Measurements from ENCODE around the gene MTMR3.

Gene MTMR3

DNA sequence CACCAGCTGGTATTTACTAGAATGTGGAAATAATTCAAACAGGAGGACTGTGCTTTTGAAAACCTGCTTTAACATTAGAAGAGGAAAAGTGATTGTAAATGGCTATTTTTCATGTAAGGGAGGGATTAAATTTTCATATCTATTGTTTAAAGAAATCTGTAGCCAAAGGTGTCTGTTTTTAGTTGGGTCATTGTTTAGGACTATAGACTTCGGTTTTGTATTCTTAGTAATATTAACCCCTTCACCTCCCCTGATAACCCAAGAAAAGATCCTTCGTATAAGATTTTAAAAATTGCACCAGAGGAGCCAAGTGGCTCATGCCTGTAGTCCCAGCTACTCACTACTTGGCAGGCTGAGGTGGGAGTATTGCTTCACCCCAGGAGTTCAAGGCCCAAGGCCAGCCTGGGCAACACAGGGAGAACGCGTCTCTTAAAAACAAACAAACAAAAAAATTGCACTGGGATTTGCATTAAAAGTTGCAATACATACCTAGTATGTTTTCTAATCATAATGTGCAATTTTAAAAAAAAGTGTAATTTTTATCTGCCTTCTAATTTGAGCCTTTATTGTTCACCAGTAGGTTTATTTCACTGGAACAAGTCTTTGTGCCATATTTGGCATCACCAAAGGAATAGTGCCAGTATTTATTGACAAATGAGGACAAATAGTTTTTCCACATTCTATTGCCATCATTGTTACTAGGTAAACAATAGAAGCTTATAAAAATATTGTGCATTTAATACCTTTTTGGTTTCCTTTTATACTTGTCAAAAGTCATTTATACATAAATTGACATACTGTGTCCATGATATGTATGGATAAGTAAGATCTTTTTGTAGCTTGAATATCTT, 34.3 kb downstream of the MTMR3 start:
- DNase-seq = no peak

DNA sequence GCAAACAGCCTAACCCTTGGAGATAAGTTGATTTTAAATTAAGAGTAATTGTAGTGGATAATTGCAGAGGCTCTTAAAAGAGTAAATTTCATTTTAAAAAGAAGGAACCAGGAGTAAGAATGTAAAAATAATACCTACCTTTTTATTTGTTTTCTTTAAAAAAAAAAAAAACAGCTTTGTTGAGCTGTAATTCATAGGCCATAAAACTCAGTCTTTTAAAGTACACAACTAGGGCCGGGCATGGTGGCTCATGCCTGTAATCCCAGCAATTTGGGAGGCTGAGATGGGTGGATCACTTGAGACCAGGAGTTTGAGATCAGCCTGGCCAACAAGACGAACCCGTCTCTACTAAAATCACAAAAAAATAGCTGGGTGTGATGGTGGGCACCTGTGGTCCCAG, 42.4 kb downstream of the MTMR3 start:
- no peak for DNase-seq

DNA sequence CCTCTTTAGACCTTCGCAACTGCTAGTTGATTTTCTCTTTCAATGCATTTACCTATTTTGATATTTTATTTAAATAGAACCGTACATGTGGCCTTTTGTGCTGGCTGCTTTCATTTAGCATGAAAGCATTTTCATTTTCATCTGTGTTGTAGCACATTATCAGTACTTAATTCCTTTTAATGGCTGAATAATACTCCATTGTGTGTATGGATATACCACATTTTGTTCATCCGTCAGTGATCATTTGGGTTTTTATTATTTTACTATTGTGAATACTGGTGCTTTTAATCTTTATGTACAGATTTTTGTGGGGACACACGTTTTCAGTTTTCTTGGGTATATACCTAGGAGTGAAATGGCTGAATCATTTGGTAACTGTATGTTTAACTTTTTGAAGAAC, 43.1 kb downstream of the MTMR3 start:
- no peak for DNase-seq

DNA sequence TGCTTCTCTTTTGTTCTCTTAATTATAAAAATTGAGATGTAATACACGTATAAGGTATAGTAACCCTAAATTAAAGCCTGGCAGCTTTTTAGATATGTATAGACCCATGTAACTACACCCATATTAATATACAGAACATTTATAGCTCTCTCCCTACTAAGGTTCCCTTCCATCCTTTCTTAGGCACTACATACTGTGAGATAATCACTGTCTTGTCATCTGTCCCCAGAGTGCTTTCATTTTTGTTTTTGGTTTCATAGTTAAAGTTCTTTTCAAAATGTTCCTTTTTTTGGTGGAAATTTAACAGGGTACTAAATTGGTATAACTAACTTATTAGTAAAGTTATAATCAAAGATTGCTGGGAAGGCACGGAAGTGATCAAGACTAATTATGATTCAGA, 49.2 kb downstream of the MTMR3 start:
- no peak for DNase-seq

DNA sequence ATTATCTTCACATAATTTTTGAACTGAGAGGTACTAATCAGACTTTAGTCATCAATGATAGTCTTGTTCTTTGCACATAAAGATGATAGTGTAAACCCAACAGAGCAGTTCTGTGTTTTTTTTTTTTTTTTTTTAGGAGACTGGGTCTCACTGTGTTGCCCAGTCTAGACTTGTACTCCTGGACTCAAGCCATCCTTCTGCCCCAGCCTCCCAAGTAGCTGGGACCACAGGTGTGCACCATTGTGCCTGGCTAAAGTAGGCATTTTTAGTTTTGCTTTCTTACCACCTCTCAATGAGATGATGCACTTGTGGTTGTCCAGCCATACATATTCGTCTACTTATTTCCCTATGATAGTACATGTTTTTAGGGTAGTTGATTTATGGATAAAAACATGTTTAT, 50.6 kb downstream of the MTMR3 start:
- DNase-seq = no peak

DNA sequence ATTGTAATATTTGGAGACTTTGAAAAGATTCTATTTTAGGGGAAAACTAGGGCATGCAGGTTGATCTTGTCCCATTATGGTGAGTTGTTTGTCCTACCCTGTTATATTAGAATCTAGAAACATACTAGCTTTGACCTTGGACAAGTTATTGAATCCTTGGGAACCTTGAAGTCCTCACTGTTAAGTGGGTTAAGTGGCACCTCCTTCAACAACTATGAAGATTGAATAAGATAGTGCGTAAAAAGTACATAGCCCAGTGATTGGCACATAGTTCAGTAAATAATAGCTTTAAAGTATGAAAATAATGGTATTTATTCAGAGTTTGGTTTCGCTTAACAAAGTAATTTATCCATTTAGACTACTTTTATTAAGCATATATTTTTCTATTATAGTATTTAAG, 51.6 kb downstream of the MTMR3 start:
- no peak for DNase-seq

DNA sequence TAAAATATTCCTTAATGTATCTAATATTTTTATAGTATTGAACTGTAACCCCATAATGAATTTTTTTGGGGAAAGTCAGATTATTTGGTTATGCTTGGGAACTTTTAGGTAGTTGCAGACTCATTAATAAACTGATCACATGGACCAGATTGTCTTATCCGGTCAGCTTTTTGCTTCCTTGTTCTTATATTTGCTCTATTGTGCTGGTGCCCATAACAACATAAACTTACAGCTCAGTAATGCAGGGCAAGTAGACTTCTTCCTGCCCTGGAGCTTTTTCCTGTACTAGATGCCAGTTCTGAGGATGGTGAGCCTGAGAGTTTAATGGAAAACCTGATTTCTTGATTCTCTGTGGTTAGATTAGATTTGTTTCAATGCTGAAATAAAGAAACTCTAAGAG, 53.2 kb downstream of the MTMR3 start:
- DNase-seq = no peak

DNA sequence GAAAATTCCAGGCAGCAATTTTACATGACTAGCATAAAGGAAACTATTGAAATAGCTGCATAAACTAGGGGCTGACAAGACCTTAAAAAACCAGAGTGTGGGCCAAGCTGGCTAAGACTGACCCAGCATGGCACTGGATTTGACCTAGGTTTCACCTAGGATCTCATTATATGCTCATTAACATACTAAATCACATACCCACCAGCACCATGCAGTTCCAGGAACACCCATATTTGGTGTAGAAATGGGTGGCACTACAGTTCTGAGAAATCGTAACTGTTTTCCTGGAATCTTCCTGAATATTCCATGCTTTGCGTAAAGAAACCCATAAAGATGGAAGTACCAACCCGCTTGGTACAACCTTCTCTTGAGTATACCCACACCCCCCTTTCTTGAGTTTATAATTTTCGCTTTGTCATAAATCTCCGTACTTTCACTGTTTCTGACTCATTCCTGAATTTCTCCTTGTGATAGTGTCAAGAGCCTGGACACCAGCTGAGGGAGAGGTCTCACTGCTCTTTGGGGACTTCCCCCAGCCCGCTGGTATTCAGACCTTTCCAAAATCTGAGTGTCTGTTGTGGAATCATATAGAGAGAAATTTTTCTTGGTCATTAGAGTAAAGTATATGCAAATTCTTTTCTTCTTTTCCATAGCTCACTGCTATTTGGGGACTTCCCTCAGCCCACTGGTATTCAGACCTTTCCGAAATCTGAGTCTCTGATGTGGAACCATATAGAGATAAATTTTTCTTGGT, 55.1 kb downstream of the MTMR3 start:
- no peak for DNase-seq

DNA sequence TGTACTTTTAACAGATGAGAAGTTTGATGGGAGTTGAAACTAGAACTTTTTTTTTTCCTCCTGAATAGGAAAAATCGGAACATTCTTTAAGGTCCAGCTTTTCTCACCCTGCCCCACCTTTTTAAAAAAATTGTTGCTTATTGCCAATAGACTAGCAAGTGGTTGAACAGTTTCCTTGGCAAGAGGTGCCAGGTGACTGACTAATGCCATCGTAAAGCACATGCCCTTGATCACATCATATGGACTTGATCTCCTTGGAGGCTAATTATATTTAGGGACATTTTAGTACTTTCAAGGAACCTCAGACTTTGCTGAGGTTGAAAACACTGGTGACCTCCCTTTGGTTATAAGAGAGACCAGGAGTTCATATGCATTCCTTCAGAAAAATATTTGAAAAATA, 57.6 kb downstream of the MTMR3 start:
- DNase-seq = no peak

DNA sequence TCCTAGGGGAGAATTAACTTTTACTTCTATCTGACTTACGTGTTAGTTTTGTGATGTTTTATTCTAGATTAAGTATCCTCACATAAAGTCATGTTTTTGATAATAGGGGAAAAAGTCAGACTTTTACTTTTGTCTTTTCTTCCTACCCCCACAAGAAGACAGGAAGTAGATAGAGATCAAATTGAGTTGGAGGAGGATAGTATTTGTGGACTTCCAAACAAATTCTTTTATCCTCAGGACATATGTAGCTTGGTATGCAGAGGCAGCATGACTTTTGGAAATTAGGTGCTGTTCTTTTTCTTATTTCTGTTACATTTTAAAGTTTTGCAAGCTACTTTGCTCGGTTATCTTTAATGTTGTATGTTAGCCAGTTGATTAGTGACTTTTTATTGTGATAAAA, 61.4 kb downstream of the MTMR3 start:
- no peak for DNase-seq

DNA sequence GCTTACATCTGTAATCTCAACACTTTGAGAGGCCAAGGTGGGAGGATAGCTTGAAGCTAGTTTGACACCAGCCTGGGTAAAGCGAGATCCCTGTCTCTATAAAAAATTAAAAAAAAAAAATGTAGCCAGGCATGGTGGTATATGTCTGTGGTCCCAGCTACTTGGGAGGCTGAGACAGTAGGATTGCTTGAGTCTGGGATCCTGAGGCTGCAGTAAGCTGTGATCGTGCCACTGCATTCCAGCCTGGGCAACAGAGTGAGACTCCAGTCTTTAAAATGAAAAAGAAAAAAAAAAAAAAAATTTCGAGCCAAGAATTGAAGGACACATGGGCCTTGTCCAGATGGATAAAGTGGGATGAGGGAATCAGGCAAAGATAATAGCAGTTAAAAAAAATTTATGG, 62.5 kb downstream of the MTMR3 start:
- no peak for DNase-seq

DNA sequence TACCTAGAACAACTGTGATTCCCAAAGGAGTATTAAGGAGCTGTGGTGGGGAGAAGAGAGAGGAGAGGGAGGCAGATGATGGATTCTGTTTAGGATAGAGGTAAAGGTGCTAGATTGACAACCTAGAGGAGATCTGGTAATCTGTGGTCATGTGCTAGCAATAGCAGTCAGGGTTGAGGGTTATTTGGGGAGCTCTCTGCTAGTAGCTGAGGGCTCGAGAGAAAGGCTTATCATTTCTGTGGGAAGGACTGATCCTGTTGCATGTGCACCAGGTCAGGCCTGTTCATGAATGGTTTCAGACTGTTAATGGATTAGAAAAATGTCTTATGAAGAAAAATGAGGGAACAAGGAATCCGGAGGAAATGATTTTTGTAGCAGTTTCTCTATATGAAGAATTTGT, 63.2 kb downstream of the MTMR3 start:
- DNase-seq = no peak

DNA sequence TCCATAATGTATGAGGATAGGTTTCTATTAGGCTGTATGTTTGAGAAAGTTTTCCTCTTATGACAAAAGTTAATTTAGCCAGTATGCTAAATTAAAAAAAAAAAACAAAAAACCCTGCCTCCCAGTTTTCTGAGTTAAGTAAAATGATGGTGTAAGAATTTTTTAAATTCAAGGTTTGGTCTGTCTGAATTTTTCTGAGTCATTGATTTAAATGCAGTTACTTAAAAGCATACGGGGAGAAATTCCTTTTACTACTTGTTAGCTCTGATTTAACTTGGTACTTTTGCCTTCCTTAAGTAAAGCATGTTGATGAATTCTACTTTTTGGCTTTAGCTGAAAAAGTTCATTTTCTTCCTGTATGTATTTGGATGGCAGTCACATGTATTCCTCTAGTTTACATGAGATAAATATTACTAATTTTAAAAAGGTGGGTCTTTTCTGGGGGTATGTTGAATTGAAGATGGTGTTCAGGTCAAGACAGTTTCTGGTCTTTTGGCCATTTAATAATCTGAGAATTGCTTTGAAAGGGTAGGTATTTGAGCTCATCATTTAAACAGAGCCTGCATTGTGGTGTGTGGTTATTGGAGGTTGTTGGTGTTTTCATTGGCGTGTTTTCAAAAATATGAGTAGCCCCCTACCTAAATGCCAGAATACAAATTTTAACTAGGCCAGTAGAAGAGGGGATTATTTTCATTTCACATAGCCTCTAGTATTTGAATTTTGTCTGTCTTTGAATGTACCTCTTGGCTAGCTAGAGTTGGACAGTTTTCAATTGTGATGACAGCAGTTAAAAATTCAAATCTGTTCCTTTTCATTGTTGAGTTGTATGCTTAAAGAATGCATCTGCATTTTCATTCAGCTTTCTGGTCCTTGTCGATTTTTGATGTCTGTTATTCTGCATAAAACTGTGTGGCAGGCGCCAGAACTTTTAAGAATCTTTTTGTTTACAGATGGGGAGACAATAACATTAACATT, 64.7 kb downstream of the MTMR3 start:
- DNase-seq = no peak

DNA sequence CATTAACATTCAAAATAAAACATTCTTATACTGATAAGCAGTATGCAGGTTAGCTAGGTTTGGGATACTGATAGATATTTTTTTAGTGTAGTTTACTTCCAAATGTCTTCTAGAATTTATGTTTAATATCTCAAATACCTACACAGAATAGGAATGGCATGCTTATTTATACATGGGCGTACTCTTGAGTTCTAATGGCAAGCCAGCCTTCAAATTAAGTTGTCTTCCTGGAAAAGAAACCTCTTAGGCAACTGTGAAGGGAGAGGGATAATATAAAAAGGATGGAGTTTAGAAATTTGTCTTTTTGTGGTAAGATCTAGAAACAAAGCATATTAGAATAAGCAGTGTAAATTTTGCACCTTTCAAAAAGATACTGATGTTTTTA, 65.4 kb downstream of the MTMR3 start:
- DNase-seq = no peak

DNA sequence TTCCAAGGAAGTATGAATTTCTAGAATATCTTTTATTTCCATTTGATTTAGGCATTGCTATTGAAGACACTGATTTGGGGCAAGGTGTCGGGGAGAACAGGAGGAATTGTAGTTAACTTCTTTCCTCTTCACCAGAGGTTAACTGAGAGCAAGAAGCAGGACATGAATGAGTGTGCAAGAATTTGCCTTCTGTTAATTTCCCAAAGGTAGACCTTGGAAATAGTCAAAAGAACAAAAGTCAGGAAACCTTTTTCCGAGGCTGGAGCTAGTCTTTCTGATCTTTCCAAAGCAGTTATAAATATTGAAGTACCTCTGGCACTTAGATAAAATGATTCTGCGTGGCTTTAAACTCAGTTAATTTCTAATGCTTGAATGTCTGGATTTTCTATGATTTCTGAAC, 66.9 kb downstream of the MTMR3 start:
- no peak for DNase-seq

DNA sequence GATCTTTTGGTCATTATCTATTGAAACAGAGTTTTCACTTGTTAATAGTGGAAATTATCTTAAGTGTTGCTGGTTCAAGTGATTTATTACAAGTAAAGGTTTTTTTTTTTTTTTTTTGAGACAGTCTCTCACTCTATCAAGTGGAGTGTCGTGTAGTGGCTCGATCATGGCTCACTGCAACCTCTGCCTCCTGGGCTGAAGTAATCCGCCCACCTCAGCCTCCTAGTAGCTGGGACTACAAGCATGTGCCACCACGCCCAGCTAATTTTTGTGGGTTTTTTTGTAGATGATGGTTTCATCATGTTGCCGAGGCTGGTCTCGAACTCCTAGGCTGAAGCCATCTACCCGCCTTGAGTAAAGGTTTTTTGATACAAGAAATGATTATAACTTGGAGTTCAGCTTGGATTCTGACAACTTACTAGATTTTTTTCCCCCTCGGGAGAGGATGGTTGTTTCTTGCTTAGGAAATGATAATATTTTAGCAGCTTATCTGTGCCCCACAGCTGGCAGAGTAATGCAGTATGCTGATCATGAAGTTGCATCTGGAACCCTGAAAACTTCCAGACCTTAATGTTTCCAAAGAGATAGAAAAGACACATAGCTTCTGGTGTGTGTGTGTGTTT, 68.9 kb downstream of the MTMR3 start:
- DNase-seq = no peak

DNA sequence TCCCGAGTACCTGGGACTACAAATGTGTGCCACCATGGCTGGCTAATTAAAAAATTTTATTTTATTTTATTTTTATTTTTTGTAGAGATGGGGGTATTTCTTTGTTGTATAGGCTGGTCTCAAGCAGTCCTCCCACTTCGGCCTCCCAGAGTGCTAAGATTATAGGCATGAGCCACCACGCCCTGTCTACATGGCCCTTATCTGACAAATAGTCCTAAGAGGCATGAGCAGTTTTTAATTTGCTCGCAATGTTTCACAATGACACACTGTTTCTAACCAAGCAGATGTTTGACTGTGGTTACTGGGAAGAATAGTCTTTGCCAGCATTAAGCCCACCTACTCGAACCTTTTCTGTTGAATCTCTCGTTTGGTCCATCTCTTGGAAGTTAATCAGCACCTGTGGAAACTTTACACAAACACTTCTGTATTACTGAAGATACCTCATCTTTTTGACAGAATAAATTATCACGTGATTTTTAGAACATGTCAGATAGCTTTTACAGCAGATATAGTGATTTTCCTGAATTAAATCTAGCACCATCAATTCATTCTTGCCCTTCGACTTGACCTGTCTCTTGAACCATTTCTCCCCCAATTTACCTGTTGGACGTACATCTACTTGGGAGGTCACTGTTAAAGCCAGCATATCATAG, 71.4 kb downstream of the MTMR3 start:
- no peak for DNase-seq

DNA sequence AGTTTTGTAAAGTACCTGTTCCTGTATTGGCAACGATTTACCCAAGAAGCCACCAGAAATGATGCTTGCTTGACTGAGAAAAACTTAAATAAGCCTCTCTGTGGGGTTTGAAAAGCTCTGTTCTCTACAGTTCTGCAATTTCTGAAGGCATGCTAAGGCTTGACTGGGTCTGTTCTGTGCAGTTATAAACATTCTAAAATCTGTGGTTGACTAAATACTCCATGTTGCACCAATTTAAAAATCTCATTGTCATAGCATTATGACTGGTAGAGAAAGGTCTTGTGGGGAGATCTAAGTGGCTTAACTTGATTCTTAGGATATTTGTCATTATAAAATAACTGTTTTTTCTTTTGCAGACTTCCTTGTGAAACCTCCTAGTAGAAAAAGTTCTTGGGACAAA, 73.7 kb downstream of the MTMR3 start:
- DNase-seq = no peak

DNA sequence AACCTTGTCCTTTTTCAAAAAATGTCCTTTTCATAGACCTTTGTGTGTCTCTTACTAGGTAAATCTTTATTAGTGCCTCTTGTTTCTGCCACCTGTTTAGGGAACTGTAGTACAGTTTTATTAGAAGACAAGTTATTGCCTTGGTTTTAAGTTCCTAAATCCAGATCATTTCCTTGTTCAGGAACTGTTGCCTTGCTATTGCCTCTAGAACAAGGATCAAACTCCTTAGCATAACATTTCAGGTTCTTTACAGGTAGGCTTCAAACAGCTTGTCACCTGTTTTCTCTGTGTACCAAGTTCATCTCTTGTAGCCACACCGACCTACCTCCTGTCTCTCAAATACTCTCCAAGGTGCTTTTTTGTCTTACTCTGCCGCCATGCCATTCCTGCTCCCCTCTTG, 75.2 kb downstream of the MTMR3 start:
- DNase-seq = no peak

DNA sequence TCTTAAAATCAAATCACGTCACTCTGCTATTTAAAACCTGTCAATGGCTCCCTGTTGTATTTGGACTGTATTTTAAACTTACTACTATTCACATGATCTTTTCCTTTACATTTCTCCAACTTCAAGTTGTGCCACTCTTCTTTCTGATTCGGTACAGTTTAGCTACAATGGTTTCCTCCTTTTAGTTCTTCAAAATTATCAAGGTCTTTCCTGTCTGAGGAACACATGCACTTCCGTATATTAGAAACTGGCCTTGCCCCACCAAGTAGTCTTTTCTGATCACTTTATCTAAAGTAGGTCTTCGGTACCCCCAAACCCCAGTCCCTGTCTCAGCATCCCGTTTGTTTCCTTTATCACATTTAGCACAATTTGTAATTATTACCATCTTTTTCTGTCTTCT, 81.8 kb downstream of the MTMR3 start:
- DNase-seq = no peak

DNA sequence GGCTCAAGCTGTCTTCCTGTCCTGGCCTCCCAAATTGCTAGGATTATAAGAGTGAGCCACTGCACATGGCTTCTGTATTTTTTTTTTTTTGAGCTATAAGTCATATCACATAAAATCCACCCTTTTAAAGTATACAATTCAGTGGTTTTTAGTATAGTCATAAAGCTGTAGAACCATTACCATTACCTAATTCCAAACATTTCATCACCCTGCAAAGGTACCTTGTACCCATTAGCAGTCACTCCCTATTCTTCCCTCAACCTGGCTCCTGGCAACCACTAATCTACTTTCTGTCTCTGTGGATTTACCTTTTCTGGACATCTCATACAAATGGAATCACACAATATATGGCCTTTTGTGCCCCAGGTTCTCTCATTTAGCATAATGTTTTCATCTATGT, 84.5 kb downstream of the MTMR3 start:
- DNase-seq = no peak

DNA sequence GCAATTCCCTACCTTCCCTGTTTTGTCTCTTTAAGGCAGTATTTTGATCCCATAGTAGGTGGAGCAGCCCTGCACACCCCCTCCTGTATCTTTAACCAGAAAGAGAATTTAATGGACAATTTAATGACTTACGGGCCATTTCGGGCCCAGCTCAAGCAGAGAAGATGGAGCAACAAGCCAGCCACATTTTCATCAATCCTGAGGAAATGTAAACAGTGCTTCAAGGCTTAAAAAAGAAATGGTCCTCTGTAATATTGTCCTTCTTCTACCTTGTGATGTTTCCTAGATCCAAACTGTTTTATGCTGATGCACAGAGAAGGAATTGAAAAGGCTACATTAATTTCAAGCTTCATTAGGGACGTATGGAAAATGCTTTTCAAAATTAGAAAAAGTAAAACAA, 88.6 kb downstream of the MTMR3 start:
- no peak for DNase-seq

All from femur (tissue), 1 donor.